ENCODE results near the gene TMEM132C. TPM values are rescaled to one million over a fixed set of nuclear protein-coding genes. Genes with fewer than 3 reads are reported as not detected.
"Not testable (repeated sequence)": the region's sequence is repeated elsewhere in the genome, so short reads cannot be mapped to it uniquely, and the experiment has no call there.

The TMEM132C gene
- total and polyA plus RNA-seq, 2 donors (not counting 1 experiment from before 2014, with no cell fraction given), result not detected

DNA sequence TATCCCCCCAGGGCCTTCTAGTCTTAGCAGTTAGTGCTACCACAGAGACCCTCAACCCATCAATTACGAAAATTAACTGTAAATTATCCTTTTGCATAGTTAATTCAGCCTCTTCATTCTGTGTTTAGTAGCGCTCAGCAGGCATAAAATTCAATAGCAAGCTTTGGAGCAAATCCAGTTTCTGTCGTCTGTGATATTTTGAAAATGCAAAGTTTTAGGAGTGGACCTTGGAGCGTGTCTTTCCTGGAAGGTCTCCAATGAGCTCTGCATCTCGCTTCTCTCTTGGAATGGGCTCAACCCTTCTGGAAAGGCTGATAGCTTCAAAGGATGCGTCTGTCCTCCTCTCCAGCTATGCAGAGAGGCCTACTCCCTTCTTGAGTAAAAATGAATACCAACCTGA, 333.9 kb downstream of the TMEM132C start:
- Mint-ChIP-seq H3K4me3 (no peak overlapping the region), H3K4me1 (no peaks in the 10 kb centered on the region), H3K9me3 (ENCODE audit: insufficient read depth) (no peaks in the 10 kb centered on the region), H3K27ac (no peak overlapping the region), H3K27me3 (no peaks in the 10 kb centered on the region)
- no peak overlapping the region for H3K27ac ChIP-seq (ENCODE audit: low read length in 2 of 2)
- no peak for TF ChIP-seq EZH2 (IDR thresholded peaks at IDR 0.05; ENCODE audit: borderline replicate concordance, insufficient read depth, low read depth, low read length, poor library complexity, severe bottlenecking)
- TF ChIP-seq, protein P1, sequence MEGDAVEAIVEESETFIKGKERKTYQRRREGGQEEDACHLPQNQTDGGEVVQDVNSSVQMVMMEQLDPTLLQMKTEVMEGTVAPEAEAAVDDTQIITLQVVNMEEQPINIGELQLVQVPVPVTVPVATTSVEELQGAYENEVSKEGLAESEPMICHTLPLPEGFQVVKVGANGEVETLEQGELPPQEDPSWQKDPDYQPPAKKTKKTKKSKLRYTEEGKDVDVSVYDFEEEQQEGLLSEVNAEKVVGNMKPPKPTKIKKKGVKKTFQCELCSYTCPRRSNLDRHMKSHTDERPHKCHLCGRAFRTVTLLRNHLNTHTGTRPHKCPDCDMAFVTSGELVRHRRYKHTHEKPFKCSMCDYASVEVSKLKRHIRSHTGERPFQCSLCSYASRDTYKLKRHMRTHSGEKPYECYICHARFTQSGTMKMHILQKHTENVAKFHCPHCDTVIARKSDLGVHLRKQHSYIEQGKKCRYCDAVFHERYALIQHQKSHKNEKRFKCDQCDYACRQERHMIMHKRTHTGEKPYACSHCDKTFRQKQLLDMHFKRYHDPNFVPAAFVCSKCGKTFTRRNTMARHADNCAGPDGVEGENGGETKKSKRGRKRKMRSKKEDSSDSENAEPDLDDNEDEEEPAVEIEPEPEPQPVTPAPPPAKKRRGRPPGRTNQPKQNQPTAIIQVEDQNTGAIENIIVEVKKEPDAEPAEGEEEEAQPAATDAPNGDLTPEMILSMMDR (IDR thresholded peaks at IDR 0.05), result no peak
- no peaks in the 10 kb centered on the region for H3K36me3 ChIP-seq (replicated peaks in 1 of 2; ENCODE audit: control extremely low read depth in 1 of 2, control insufficient read depth in 1 of 2, extremely low read depth in 1 of 2, insufficient read depth in 2 of 2, low read length in 1 of 2)
- intact Hi-C loops (cut with micrococcal nuclease), result no loop called here
- H2AFZ ChIP-seq (ENCODE audit: insufficient read depth, low read depth, low read length, poor library complexity, severe bottlenecking), result no peak overlapping the region
- H3K79me2 ChIP-seq (ENCODE audit: control insufficient read depth, insufficient read depth, low read length), result no peaks in the 10 kb centered on the region
- H3K9me3 ChIP-seq (ENCODE audit: control extremely low read depth in 1 of 3, control insufficient read depth in 2 of 3, insufficient read depth in 1 of 3, low read length in 2 of 3), result no peaks in the 10 kb centered on the region
- no peaks in the 10 kb centered on the region for H3K4me1 ChIP-seq (ENCODE audit: control insufficient read depth in 2 of 2, insufficient read depth in 2 of 2, low read length in 2 of 2)
- H3K4me3 ChIP-seq (ENCODE audit: control extremely low read depth in 1 of 5, extremely low read depth in 1 of 5, insufficient read depth in 1 of 5, low read depth in 2 of 5, low read length in 4 of 5), result no peak overlapping the region
- no peaks in the 10 kb centered on the region for H3K27me3 ChIP-seq (replicated peaks in 1 of 4; ENCODE audit: control extremely low read depth in 1 of 4, control insufficient read depth in 3 of 4, insufficient read depth in 4 of 4, low read length in 3 of 4)
- WGBS (ENCODE audit: insufficient coverage), result 74% methylated on average over 5 of the region's 6 CpGs
- ChIA-PET POLR2A (no interaction called here), CTCF (no interaction called here)
- ATAC-seq (ENCODE audit: low read depth) (no peak), DNase-seq (no peak)
- H3K9ac ChIP-seq (ENCODE audit: low read length), result no peak overlapping the region
- H4K20me1 ChIP-seq (ENCODE audit: control insufficient read depth, insufficient read depth, low read length, poor library complexity, severe bottlenecking), result no peaks in the 10 kb centered on the region
- no peak overlapping the region for H3K4me2 ChIP-seq (replicated peaks; ENCODE audit: low read depth, low read length, poor library complexity, severe bottlenecking)

DNA sequence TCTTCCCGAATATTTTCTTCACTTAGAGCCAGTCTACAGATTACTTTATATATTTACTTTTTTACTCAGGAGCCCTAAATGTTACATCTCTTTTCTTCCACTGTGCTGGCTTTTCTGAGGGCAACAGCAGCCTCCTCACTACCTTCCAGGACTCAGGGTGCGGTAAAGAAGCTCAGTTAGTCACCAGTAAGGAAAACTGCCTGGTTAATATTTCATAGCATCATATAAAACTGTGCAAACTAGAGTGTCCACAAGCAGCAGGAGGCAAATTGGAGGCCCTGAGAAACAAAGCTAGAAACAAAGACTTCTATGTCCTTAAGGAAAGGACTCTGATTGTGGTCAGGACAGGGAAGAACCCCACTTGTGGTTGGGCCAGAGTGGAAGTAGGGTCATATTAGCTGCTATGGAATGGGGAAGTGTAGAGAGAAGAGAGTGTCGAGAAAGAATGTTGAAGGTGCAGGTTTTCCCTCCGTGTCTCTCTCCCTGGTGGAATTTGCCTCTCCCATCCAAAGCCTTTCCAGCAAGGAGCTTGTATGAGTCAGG, 336.7 kb downstream of the TMEM132C start:
- Mint-ChIP-seq H3K4me1 (no peaks in the 10 kb centered on the region), H3K4me3 (no peak overlapping the region), H3K9me3 (ENCODE audit: insufficient read depth) (no peaks in the 10 kb centered on the region), H3K27me3 (no peaks in the 10 kb centered on the region), H3K27ac (no peak overlapping the region)
- Histone ChIP-seq H4K20me1 (ENCODE audit: control insufficient read depth, insufficient read depth, low read length, poor library complexity, severe bottlenecking) (no peaks in the 10 kb centered on the region), H3K79me2 (ENCODE audit: control insufficient read depth, insufficient read depth, low read length) (no peaks in the 10 kb centered on the region), H3K9me3 (ENCODE audit: control extremely low read depth in 1 of 3, control insufficient read depth in 2 of 3, insufficient read depth in 1 of 3, low read length in 2 of 3) (no peaks in the 10 kb centered on the region), H3K9ac (ENCODE audit: low read length) (no peak overlapping the region), H3K4me3 (ENCODE audit: control extremely low read depth in 1 of 5, extremely low read depth in 1 of 5, insufficient read depth in 1 of 5, low read depth in 2 of 5, low read length in 4 of 5) (no peak overlapping the region), H3K27me3 (replicated peaks in 1 of 4; ENCODE audit: control extremely low read depth in 1 of 4, control insufficient read depth in 3 of 4, insufficient read depth in 4 of 4, low read length in 3 of 4) (no peaks in the 10 kb centered on the region), H3K36me3 (replicated peaks in 1 of 2; ENCODE audit: control extremely low read depth in 1 of 2, control insufficient read depth in 1 of 2, extremely low read depth in 1 of 2, insufficient read depth in 2 of 2, low read length in 1 of 2) (no peaks in the 10 kb centered on the region), H3K4me2 (replicated peaks; ENCODE audit: low read depth, low read length, poor library complexity, severe bottlenecking) (no peak overlapping the region), H3K27ac (ENCODE audit: low read length in 2 of 2) (no peak overlapping the region), H2AFZ (ENCODE audit: insufficient read depth, low read depth, low read length, poor library complexity, severe bottlenecking) (no peak overlapping the region), H3K4me1 (ENCODE audit: control insufficient read depth in 2 of 2, insufficient read depth in 2 of 2, low read length in 2 of 2) (no peaks in the 10 kb centered on the region)
- DNase-seq (no peak), ATAC-seq (ENCODE audit: low read depth) (no peak)
- TF ChIP-seq, protein P1 (IDR thresholded peaks at IDR 0.05), result no peak
- TF ChIP-seq EZH2 (IDR thresholded peaks at IDR 0.05; ENCODE audit: borderline replicate concordance, insufficient read depth, low read depth, low read length, poor library complexity, severe bottlenecking), result no peak
- ChIA-PET CTCF (no interaction called here), POLR2A (no interaction called here)
- 56% methylated on average over 3 of the region's 4 CpGs for WGBS (ENCODE audit: insufficient coverage)
- intact Hi-C loops (cut with micrococcal nuclease), result no loop called here

- POLR2A ChIA-PET; intact Hi-C loops (cut with micrococcal nuclease); H3K4me2 ChIP-seq (replicated peaks; ENCODE audit: low read depth, low read length, poor library complexity, severe bottlenecking); H3K4me3 Mint-ChIP-seq; H3K27ac Mint-ChIP-seq; CTCF ChIA-PET; H3K27me3 ChIP-seq (replicated peaks in 1 of 4; ENCODE audit: control extremely low read depth in 1 of 4, control insufficient read depth in 3 of 4, insufficient read depth in 4 of 4, low read length in 3 of 4); H3K4me1 Mint-ChIP-seq; H3K9ac ChIP-seq (ENCODE audit: low read length); H3K9me3 Mint-ChIP-seq (ENCODE audit: insufficient read depth); DNase-seq; H4K20me1 ChIP-seq (ENCODE audit: control insufficient read depth, insufficient read depth, low read length, poor library complexity, severe bottlenecking); H3K36me3 ChIP-seq (replicated peaks in 1 of 2; ENCODE audit: control extremely low read depth in 1 of 2, control insufficient read depth in 1 of 2, extremely low read depth in 1 of 2, insufficient read depth in 2 of 2, low read length in 1 of 2); H2AFZ ChIP-seq (ENCODE audit: insufficient read depth, low read depth, low read length, poor library complexity, severe bottlenecking); H3K9me3 ChIP-seq (ENCODE audit: control extremely low read depth in 1 of 3, control insufficient read depth in 2 of 3, insufficient read depth in 1 of 3, low read length in 2 of 3); H3K4me3 ChIP-seq (ENCODE audit: control extremely low read depth in 1 of 5, extremely low read depth in 1 of 5, insufficient read depth in 1 of 5, low read depth in 2 of 5, low read length in 4 of 5); ATAC-seq (ENCODE audit: low read depth); H3K27me3 Mint-ChIP-seq; H3K27ac ChIP-seq (ENCODE audit: low read length in 2 of 2); H3K79me2 ChIP-seq (ENCODE audit: control insufficient read depth, insufficient read depth, low read length); H3K4me1 ChIP-seq (ENCODE audit: control insufficient read depth in 2 of 2, insufficient read depth in 2 of 2, low read length in 2 of 2): not testable (repeated sequence)
- WGBS (ENCODE audit: insufficient coverage), result 57% methylated on average over 1 of the region's 1 CpG
These were observed 337.2 kb downstream of the TMEM132C start for GRCh38 chr12:128604219-128604618.

Data from B cell (primary cell).